HG03108 (cell line): ENCODE results near the gene GALC.

ENCODE experiments used
- ATAC-seq: cut with Tn5 transposase; IDR thresholded peaks from one replicate; pipeline ENCODE4 v1.9.1; 2021; ENCODE audit warnings: moderate library complexity; ENCODE audit not compliant: unreplicated experiment

GALC gene

GRCh38 chr14:87966816-87967215 lies 26.2 kb downstream of the GALC start:
- no peak for ATAC-seq

DNA sequence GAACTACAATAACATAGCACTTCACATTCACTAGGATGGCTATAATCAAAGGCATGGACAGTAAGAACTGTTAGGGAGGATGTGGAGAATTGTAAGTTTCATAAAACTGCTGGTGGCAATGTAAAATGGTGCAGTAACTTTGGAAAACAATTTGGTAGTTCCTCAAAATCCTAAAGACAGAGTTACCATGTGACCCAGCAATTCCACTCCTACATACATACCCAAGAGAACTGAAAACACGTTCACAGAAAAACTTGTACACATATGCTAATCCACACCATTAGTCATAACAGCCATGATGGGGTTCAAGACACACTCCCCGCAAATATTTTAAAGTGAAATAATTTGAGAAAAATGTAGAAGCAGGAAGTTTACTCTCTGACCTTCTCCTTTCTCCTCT lies 31.7 kb downstream of the GALC start:
- no peak for ATAC-seq

DNA sequence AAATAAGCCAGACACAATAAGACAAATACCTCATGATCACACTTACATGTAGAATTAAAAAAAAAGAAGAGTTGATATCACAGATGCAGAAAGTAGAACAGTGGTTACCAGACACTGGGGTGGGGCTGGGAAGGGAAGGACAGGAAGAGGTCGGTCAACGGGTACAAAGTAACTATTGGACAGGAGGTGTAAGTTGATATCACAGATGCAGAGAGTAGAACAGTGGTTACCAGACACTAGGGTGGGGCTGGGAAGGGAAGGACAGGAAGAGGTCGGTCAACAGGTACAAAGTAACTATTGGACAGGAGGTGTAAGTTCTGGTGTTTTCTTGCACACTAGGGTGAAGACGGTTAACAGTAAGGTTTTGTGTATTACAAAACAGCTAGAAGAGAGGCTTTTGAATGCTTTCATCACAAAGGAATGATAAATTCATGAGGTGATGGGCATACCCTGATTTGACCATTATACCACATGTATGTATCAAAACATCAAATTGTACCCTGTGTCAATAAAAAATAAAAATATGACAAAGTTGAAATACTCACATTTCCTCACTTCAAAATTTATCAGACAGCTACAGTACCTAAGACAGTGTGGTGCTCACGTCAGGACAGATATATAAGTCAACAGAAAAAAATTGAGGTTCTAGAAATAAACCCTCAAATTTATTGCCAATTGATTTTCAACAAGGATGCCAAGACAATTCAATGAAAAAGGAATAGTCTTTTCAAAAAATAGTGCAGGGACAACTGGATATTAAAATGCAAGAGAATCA lies 32.8 kb downstream of the GALC start:
- no peak for ATAC-seq

DNA sequence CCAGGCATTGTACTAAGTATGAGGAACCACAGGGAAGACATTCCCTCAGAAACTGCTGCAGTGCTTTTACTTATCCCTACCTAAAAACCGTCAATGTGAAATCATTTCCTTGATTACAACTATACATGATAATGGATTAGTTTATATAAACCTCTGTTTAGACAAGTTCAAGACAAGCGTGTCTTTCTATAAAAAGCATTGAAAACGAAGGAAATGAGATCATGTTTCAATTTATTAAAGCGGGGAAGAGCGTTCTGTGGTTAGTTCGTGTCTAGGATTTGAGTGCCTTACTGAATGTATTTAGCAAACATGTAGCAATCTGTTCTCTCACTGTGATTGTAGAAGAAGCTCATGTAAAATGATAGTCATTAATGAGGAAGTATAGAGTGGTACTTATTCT lies 37.5 kb downstream of the GALC start:
- ATAC-seq = no peak

- ATAC-seq = peak; percentile 86
Observed at GRCh38 chr14:87952307-87953094, 40.5 kb downstream of the GALC start.

DNA sequence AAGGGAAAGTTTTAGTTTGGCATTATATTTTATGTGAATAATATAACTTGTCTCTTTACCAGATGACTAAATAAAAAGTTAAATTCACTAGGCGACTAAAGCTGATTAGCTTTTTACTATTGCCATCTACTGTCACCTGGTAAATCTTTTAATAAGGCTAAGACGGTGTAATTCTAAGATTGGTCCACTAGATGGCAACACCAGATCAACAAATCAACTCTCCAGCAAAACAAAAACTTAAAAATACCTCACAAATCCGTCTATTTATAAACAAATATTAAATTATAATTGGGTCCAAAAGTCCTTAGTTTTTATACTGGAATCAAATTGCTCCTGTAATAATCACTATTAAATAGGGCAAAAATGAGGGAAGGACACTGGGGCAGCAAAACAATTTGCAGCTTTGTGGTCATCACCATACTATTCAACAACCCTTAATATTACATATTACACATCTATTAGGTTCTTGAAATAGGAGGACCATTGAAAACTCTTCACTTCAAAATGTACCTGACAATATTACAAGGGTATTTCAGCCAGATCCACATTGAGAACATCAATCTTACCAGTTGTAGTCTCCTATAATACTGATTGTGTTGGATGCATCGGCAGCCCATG lies 47.9 kb downstream of the GALC start:
- ATAC-seq = no peak

DNA sequence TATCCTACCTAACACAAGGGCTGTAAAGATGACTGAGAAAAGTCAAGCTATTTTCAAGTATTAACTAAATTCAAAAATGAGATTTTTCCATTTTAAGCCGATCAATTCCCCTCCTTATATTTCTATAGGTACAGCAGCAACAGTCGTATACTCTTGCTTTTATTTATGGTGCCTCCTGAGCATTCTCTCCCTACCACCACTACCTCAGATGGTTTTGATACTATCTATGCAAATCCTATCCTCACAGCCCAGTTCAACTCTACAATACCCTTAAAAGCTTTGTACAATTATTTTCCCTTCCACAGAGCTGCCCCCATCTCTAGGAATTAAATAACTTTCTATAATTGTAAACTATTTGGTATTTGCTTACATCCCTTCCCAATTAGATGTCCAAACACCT lies 52.1 kb downstream of the GALC start:
- ATAC-seq = no peak

DNA sequence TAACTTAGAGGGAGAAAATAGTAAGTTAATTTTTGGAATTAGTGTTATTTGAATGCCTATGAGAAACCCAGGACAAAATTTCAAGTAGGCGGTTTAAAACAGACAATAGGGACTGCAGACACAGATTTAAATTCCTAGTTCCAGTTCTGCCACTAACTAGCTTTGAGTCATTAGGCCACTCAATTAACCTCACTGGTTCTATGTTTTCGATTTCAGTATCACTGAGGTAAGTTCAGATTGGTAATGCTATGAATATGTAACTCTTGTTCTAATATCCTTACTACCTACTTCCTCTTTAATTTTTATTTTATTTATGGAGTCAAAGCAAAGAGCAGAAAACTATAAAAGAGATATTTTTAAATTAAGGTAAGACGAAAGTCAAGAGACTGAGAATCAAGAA lies 52.6 kb downstream of the GALC start:
- peak; percentile 90 for ATAC-seq

GRCh38 chr14:87935886-87936285 lies 57.1 kb downstream of the GALC start:
- no peak for ATAC-seq

GRCh38 chr14:87935081-87935828 lies 57.7 kb downstream of the GALC start:
- ATAC-seq = no peak

GRCh38 chr14:87934185-87934584 lies 58.8 kb downstream of the GALC start:
- ATAC-seq = no peak

DNA sequence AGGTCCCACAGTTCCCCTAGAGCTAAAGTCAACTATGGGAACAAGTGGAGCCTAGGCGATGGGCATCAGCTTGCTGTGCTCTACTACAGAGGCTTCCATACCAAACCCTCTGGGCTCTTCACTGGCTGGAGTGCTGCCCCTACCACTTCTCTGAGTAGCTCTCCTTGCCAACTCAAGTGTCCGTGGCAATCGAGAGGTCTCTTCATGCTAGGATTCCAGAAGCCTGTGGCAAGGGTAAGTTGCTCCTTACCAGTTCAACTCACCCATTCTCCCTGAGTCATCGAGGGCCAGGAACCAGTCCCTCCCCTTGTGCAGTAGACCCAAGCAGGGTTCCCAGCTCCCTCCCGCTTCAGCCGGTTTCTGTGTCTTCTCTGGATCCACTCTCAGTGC lies 76.1 kb downstream of the GALC start:
- no peak for ATAC-seq

GRCh38 chr14:87916103-87916885 lies 76.7 kb downstream of the GALC start:
- no peak for ATAC-seq

DNA sequence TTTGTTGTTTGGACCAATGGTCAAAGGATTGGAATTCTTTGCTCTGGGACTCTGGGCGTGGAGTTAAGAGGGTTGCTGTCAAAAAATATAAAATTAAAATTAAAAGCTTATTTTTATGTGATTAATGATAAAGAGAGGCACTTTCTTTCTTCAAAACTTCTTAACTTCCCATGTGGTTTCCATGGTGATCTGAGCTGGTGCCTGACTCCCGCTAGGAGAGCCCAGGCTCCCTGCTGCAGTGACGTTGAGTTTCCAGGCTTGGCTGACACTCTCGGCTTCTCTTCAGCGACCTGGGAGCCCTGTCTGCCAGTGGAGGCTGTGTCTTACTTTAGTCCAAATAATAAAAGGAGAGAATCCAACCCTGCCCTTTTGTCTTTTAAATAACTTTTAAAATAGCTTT lies 84.4 kb downstream of the GALC start:
- no peak for ATAC-seq

GRCh38 chr14:87901652-87902051 lies 91.3 kb downstream of the GALC start:
- no peak for ATAC-seq

DNA sequence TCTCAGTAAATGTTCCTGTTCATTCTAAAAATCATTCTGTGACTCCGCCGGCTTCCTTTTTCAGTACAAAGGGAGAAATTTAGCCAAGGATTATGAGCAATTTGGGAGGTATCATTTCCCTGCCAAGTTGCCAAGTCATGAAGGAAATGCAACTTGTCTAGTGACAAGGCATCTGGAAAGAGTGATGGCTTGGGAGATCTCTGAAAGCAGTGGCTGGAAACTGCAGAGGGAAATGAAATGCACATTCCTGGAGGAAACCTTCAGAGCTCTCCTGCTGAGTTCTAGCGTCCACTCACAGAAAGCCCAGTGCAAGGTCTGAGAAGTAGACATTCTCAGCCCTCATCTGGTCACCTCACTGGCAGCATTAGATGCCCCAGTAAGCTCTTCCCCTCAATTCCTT lies 91.7 kb downstream of the GALC start:
- ATAC-seq = no peak

- ATAC-seq = no peak
Observed at GRCh38 chr14:87899228-87899627, 93.8 kb downstream of the GALC start.

DNA sequence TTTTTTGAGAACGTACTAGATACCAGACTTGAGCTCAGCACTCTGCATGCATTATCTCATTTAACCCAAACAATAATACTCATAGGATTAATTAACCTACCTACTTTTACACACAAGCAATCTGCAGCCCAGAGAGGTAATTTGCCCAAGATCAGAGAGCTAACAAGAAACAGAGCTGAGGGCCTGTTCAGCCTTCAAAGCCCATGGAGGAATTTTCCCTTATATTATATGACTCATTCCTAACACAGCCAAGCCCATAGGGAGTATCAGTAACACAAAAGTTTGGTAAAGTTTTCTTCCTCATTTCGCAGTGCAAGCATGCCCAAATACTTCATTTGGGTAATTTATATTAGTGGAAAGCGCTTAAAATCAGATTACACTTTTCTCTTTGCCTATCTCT lies 94.7 kb downstream of the GALC start:
- ATAC-seq = no peak

DNA sequence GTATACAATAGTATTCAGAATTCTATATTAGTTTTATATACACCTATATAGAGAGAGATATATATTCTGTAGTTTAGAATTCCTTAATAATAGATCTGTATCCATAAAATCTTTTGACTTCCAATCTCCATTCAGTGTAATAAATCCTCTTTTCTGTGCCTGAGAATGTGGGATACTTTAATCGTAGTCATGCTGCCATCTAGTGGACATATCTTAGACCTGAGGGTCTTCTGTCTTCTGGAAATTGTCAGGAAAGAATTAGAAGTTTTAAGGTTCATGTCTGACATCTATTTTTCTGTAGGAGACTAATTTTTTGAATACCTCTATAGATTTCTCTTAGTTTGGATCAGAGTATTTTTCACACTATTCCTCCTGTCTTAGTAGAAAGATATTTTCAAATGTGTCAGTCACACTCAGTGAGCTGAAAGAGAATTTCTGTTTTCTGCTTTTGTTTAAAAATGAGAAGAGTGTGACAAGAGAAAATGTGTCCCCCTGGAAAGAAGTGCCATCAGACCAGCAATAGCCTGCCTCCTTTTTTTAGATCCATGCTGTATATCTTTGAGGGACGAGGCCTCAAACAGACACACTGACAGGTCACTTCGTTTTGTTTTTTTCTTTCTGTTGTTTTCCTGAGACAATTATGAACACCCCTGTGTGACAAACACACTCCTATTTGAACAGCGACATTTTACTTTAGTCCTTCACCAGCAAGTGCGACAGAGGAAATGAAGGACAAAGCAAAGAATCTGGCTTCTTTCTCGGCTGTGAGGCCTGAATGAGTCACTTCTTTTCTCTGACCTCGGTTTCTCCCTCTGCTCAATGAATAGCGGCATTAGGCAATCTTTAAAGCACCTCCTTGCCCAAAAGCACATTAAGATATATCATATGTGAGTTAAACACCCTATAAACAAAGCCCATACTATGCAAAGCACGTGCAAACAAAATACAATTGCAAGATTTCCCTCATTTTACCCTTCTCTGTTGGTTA lies 96.3 kb downstream of the GALC start:
- ATAC-seq = no peak
